OCI-LY7 (cell line): ENCODE measurements around the gene EDC3.

Source experiments
- CTCF ChIP-seq: fragments of 200-600 bp; sonication (generic); conservative IDR thresholded peaks from 2 replicates; pipeline ENCODE4 v1.5.1; 2014; ENCODE audit warnings: mild to moderate bottlenecking, antibody characterized with exemption, low read length, moderate library complexity, mixed read lengths
- EZH2phosphoT487 ChIP-seq: fragments of 200-600 bp; sonication (generic); IDR thresholded peaks from 2 replicates; pipeline ENCODE4 v1.6.1; 2018; ENCODE audit warnings: low read depth, borderline replicate concordance, mild to moderate bottlenecking, mixed run types, antibody characterized with exemption, low read length, moderate library complexity, mixed read lengths

GRCh38 chr15:74709011-74709410 is 13.2 kb upstream of the EDC3 start:
- TF ChIP-seq CTCF (no peak), EZH2phosphoT487 (no peak)
